WTC11 (cell line): Measurements from ENCODE around the gene PIERCE2. TPM values are rescaled to one million over a fixed set of nuclear protein-coding genes. Genes with fewer than 3 reads are reported as not detected.
"Not testable (repeated sequence)": the region's sequence is repeated elsewhere in the genome, so short reads cannot be mapped to it uniquely, and the experiment has no call there.

Experiments
- ATAC-seq: fragments of 200-7000 bp; cut with Tn5 transposase; 2 replicates; pipeline ENCODE4 v1.10.0; 2021; ENCODE audit warnings: mild to moderate bottlenecking, moderate library complexity
- CTCF ChIA-PET: fragments of 300-600 bp; sonication (Branson Sonifier 250); formaldehyde crosslinking; loops from one replicate; lab custom pipeline; 2021; ENCODE audit warnings: antibody characterized with exemption; lab: Charles Lee
- POLR2A ChIA-PET: fragments of 350-600 bp; sonication (Branson Sonifier 250); formaldehyde crosslinking; loops from one replicate; lab custom pipeline; 2021; ENCODE audit warnings: antibody characterized with exemption; lab: Charles Lee
- DNase-seq: peaks from one replicate; pipeline ENCODE4 v3.0.0; 2021; ENCODE audit warnings: low spot score
- H3K27ac Mint-ChIP-seq: 2 replicates; pipeline ENCODE4 v1.8.0; 2021; ENCODE audit warnings: mixed read lengths
- H3K27me3 Mint-ChIP-seq: 2 replicates; pipeline ENCODE4 v1.8.0; 2021; ENCODE audit warnings: low read depth, mild to moderate bottlenecking, moderate library complexity, mixed read lengths
- H3K36me3 Mint-ChIP-seq: 2 replicates; pipeline ENCODE4 v1.8.0; 2021; ENCODE audit warnings: mixed read lengths
- H3K4me1 Mint-ChIP-seq: 2 replicates; pipeline ENCODE4 v1.8.0; 2022; ENCODE audit warnings: mixed read lengths
- H3K4me3 Mint-ChIP-seq: 2 replicates; pipeline ENCODE4 v1.8.0; 2021; ENCODE audit warnings: mild to moderate bottlenecking, moderate library complexity, mixed read lengths
- H3K9me3 Mint-ChIP-seq: 2 replicates; pipeline ENCODE4 v1.8.0; 2021; ENCODE audit warnings: mixed read lengths
- CREB1 ChIP-seq: sonication (generic); formaldehyde crosslinking; IDR thresholded peaks from 2 replicates; pipeline ENCODE4 v1.8.0; 2023; ENCODE audit warnings: mild to moderate bottlenecking, missing genetic modification reagents
- GTF2I ChIP-seq: fragments of 250-450 bp; sonication (Bioruptor Pico); conservative IDR thresholded peaks from 2 replicates; pipeline ENCODE4 v1.4.0; 2021; ENCODE audit warnings: mild to moderate bottlenecking
- IRF2 ChIP-seq: sonication (generic); formaldehyde crosslinking; IDR thresholded peaks from 2 replicates; pipeline ENCODE4 v1.8.0; 2022; ENCODE audit warnings: low read depth, missing genetic modification reagents, borderline replicate concordance
- JUN ChIP-seq: sonication (generic); formaldehyde crosslinking; IDR thresholded peaks from 2 replicates; pipeline ENCODE4 v1.8.0; 2023; ENCODE audit warnings: mild to moderate bottlenecking, missing genetic modification reagents
- MAX ChIP-seq: sonication (generic); formaldehyde crosslinking; IDR thresholded peaks from 2 replicates; pipeline ENCODE4 v1.8.0; 2022; ENCODE audit warnings: mild to moderate bottlenecking, missing genetic modification reagents
- PRRX2 ChIP-seq: fragments of 250-450 bp; sonication (Bioruptor Pico); IDR thresholded peaks from 2 replicates; pipeline ENCODE4 v1.8.0; 2021; ENCODE audit warnings: mild to moderate bottlenecking
- RORB ChIP-seq: fragments of 250-450 bp; sonication (Bioruptor Pico); IDR thresholded peaks from 2 replicates; pipeline ENCODE4 v1.9.0; 2021; ENCODE audit warnings: mild to moderate bottlenecking
- SOX15 ChIP-seq: fragments of 250-450 bp; sonication (Bioruptor Pico); IDR thresholded peaks from 2 replicates; pipeline ENCODE4 v1.9.0; 2021; ENCODE audit warnings: mild to moderate bottlenecking
- STAT6 ChIP-seq: sonication (generic); formaldehyde crosslinking; conservative IDR thresholded peaks from 2 replicates; pipeline ENCODE4 v1.8.1; 2023; ENCODE audit warnings: mild to moderate bottlenecking, low read depth, missing genetic modification reagents, moderate library complexity
- TCF7 ChIP-seq: sonication (generic); formaldehyde crosslinking; IDR thresholded peaks from 2 replicates; pipeline ENCODE4 v1.8.0; 2022; ENCODE audit warnings: mild to moderate bottlenecking, low read depth, missing genetic modification reagents, moderate library complexity
- USF2 ChIP-seq: sonication (generic); formaldehyde crosslinking; IDR thresholded peaks from 2 replicates; pipeline ENCODE4 v1.8.1; 2023; ENCODE audit warnings: mild to moderate bottlenecking, missing genetic modification reagents, moderate library complexity
- ZBTB21 ChIP-seq: sonication (generic); formaldehyde crosslinking; IDR thresholded peaks from 2 replicates; pipeline ENCODE4 v1.8.1; 2023; ENCODE audit warnings: mild to moderate bottlenecking, missing genetic modification reagents, borderline replicate concordance
- ZBTB43 ChIP-seq: sonication (generic); formaldehyde crosslinking; IDR thresholded peaks from 2 replicates; pipeline ENCODE4 v1.8.1; 2023; ENCODE audit warnings: mild to moderate bottlenecking, missing genetic modification reagents
- ZNF232 ChIP-seq: sonication (generic); formaldehyde crosslinking; IDR thresholded peaks from 2 replicates; pipeline ENCODE4 v1.8.0; 2022; ENCODE audit warnings: mild to moderate bottlenecking, missing genetic modification reagents
- ZNF263 ChIP-seq: sonication (generic); formaldehyde crosslinking; IDR thresholded peaks from 2 replicates; pipeline ENCODE4 v1.8.1; 2022; ENCODE audit warnings: low read depth, mild to moderate bottlenecking, moderate library complexity, missing genetic modification reagents
- ZSCAN18 ChIP-seq: fragments of 250-450 bp; sonication (Bioruptor Pico); IDR thresholded peaks from 2 replicates; pipeline ENCODE4 v2.1.2; 2022; ENCODE audit warnings: mild to moderate bottlenecking, moderate library complexity
- total RNA-seq: library from RNA; stranded (reverse); gene quantifications from 3 replicates; pipeline ENCODE4 v1.2.3, GENCODE V29; 2021
- TF ChIP-seq, protein P1 (sequence below): sonication (generic); formaldehyde crosslinking; IDR thresholded peaks from 2 replicates; pipeline ENCODE4 v1.8.0; 2022; ENCODE audit warnings: mild to moderate bottlenecking, missing genetic modification reagents

PIERCE2 gene
- total RNA-seq, 1 experiment from 2014 or later, result 1.8 TPM

DNA sequence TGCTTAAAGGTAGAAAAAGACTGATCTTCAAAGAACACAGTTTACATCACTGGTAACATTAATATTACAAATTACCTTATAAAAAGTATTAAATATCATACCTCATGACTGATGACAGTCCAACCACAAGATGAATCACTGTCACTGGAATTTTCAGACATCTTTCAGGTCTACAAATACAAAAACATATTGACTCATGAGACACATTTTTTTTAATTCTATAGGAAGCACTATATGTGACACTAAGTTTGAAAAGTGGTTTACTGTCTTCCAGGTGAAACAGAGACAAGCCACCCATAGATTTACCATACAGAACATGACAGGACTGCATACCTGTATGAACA is 19.1 kb upstream of the PIERCE2 start (continued):
- no peak for TF ChIP-seq USF2
- TF ChIP-seq SOX15, result no peak
- TF ChIP-seq TCF7 (CRISPR knock-in tag), result no peak
- no peak for TF ChIP-seq IRF2 (CRISPR knock-in tag)
- no peak for TF ChIP-seq CREB1 (CRISPR knock-in tag)
- TF ChIP-seq STAT6, result no peak
- no peak for TF ChIP-seq MAX
- no peak for TF ChIP-seq ZBTB43 (CRISPR knock-in tag)
- no peak for TF ChIP-seq GTF2I (CRISPR knock-in tag)
- TF ChIP-seq, all 79 proteins: peak for 0

GRCh38 chr15:55394694-55395093 is 13.6 kb upstream of the PIERCE2 start:
- H3K27me3 Mint-ChIP-seq, result no peaks in the 10 kb centered on the region
- DNase-seq, result no peak
- H3K36me3 Mint-ChIP-seq, result peaks cover 17% of the 10 kb centered on the region
- no peak overlapping the region for H3K27ac Mint-ChIP-seq
- H3K4me3 Mint-ChIP-seq, result no peak overlapping the region
- POLR2A ChIA-PET, result interaction anchor here (0.5 kb wide), 1 partner anchor 77 kb away, joined by 3 read pairs; no protein-coding TSS in a partner anchor
- CTCF ChIA-PET, result no interaction called here
- TF ChIP-seq ZNF263 (no peak), ZNF232 (CRISPR knock-in tag) (no peak)
- TF ChIP-seq, protein P1, sequence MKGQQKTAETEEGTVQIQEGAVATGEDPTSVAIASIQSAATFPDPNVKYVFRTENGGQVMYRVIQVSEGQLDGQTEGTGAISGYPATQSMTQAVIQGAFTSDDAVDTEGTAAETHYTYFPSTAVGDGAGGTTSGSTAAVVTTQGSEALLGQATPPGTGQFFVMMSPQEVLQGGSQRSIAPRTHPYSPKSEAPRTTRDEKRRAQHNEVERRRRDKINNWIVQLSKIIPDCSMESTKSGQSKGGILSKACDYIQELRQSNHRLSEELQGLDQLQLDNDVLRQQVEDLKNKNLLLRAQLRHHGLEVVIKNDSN, result no peak
- TF ChIP-seq, all 79 proteins: peak for 0
- H3K9me3 Mint-ChIP-seq, result peaks cover 23% of the 10 kb centered on the region
- ATAC-seq, result no peak
- H3K4me1 Mint-ChIP-seq, result peaks cover 16% of the 10 kb centered on the region

- Mint-ChIP-seq H3K27ac (no peak overlapping the region), H3K4me1 (peaks cover 16% of the 10 kb centered on the region), H3K4me3 (no peak overlapping the region), H3K9me3 (peaks cover 22% of the 10 kb centered on the region), H3K27me3 (no peaks in the 10 kb centered on the region), H3K36me3 (peaks cover 17% of the 10 kb centered on the region)
- no peak for TF ChIP-seq JUN (CRISPR knock-in tag)
- TF ChIP-seq MAX, result no peak
- no peak for TF ChIP-seq PRRX2
- no peak for TF ChIP-seq ZSCAN18 (CRISPR knock-in tag)
- no peak for TF ChIP-seq RORB (CRISPR knock-in tag)
- no peak for TF ChIP-seq ZBTB21 (CRISPR knock-in tag)
- DNase-seq, result no peak
- ATAC-seq, result no peak
- ChIA-PET POLR2A (no interaction called here), CTCF (interaction anchor here (1.7 kb wide), 1 partner anchor 10 kb away, joined by 5 read pairs; the partner anchor contains the start of genes CCPG1 and PIERCE2)
Measured at GRCh38 chr15:55398243-55398642, 10.1 kb upstream of the PIERCE2 start.

GRCh38 chr15:55400050-55400449 is 8.2 kb upstream of the PIERCE2 start:
- H3K4me1 Mint-ChIP-seq, H3K27me3 Mint-ChIP-seq, CTCF ChIA-PET, POLR2A ChIA-PET, ATAC-seq, DNase-seq, H3K27ac Mint-ChIP-seq, H3K4me3 Mint-ChIP-seq: not testable (repeated sequence)
- H3K36me3 Mint-ChIP-seq, result peaks cover 13% of the 10 kb centered on the region
- H3K9me3 Mint-ChIP-seq, result peaks cover 14% of the 10 kb centered on the region
